Heart left ventricle (tissue), 13 donors: Measurements from ENCODE around the gene SORL1-AS1.

ENCODE experiments used
- POLR2A ChIP-seq, 2 donors: fragments of 450-650 bp; IDR thresholded peaks; one replicate each; pipeline ENCODE4 v1.6.1; 2017; ENCODE audit warnings: antibody characterized with exemption in 2 of 2, mild to moderate bottlenecking in 2 of 2, moderate library complexity in 2 of 2
- TF ChIP-seq, protein P1 (sequence below), 12 donors: fragments of 200-600 bp; sonication (generic) in 4 of 12; IDR thresholded peaks; one replicate each; pipeline versions ENCODE4 v1.5.0 to v1.8.0; 2018 to 2022; ENCODE audit warnings: antibody characterized with exemption in 12 of 12, mild to moderate bottlenecking in 5 of 12
- donor health status: ischemic (EF 13 %, LVEDD 7.1; RV severe dilation, severe dysfunction).
- donor health status: DM: no; HTN: yes; CAD: no.
- donor health status: DM: no; HTN: no; CAD: no.
- donor health status: ischemic (EF 25% LVEDD 6.9; RV normal size, moderate dysfunction).
- donor health status: ischemic (EF 25% LVEDD 5.7; RV mildly dilated, moderate dysfunction).
- donor health status: ischemic (EF 35%, LVEDD 5.7; RV mildly dilated, moderate dysfunction).
- donor health status: nonischemic (EF 11% LVEDD 7.7; RV severe dilation, severe dysfunction).
- donor health status: DM: yes; HTN: yes; CAD: no.
- donor health status: PGD.
- donor health status: ischemic (EF 29% LVEDD 5.4; RV normal size, mild dysfunction).
- donor health status: nonischemic (EF 23%, LVEDD 6.1; RV moderate dilation, normal function).

DNA sequence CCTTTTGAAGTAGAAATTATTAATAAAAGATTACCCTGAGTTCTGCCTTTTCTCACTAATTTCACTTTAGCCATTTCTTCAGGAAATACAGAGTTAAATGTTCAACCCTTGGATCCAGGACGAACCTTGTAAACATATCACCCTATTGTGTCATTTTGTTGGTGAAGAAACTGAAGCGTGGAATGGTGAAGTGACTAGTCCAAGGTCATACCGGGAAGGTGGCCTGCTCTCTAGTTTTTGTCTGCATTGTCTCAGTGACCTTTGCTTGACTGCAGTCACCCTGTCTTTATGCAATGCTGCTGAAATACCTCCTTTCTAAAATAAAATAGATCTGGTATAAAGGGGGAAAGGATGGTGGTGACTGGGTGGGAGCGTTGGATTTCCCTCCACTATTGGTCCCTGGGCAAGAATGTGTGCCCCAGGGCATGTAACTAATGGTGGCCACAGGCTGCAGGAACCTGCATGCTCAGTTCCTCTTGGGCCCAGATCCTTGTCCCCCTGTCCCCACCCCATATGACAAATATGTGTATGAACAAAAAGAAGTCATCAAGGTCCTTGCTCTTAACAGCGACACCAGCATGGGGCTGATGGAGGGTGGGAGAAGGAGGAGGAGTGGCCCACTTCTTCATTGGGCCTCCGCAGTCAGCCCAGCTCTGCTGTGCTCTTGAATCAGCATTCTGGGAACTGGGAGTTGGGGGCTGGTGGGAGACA, 977 bp upstream of the SORL1-AS1 start:
- TF ChIP-seq, protein P1, sequence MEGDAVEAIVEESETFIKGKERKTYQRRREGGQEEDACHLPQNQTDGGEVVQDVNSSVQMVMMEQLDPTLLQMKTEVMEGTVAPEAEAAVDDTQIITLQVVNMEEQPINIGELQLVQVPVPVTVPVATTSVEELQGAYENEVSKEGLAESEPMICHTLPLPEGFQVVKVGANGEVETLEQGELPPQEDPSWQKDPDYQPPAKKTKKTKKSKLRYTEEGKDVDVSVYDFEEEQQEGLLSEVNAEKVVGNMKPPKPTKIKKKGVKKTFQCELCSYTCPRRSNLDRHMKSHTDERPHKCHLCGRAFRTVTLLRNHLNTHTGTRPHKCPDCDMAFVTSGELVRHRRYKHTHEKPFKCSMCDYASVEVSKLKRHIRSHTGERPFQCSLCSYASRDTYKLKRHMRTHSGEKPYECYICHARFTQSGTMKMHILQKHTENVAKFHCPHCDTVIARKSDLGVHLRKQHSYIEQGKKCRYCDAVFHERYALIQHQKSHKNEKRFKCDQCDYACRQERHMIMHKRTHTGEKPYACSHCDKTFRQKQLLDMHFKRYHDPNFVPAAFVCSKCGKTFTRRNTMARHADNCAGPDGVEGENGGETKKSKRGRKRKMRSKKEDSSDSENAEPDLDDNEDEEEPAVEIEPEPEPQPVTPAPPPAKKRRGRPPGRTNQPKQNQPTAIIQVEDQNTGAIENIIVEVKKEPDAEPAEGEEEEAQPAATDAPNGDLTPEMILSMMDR (IDR thresholded peaks at IDR 0.05) = no peak
- no peak for TF ChIP-seq POLR2A (IDR thresholded peaks at IDR 0.05)
